ENCODE data around the gene CLDN4. TPM values are rescaled to one million over a fixed set of nuclear protein-coding genes. Genes with fewer than 3 reads are reported as not detected.

The CLDN4 gene
- total RNA-seq, 1 experiment from 2014 or later, result 0.11 TPM

GRCh38 chr7:73839743-73840714 is 9.2 kb downstream of the CLDN4 start:
- BruUV-seq (replicated peaks), result no TSS peak
- CTCF ChIA-PET, result interaction anchor here (0.6 kb wide), 1 partner anchor 388 kb away, joined by 11 read pairs; no protein-coding TSS in a partner anchor
- POLR2A ChIA-PET (ENCODE audit: low non-redundant PET), result no interaction called here

GRCh38 chr7:73840715-73841379 is 10.1 kb downstream of the CLDN4 start:
- H3K27me3 ChIP-seq (replicated peaks; ENCODE audit: insufficient read depth, low read depth, low read length, poor library complexity), result no peaks in the 10 kb centered on the region
- no peak overlapping the region for H3K4me3 ChIP-seq (ENCODE audit: low read depth, low read length, poor library complexity, severe bottlenecking)
- H3K27ac ChIP-seq (ENCODE audit: low read depth, low read length, poor library complexity, severe bottlenecking), result no peak overlapping the region
- H3K4me1 ChIP-seq (ENCODE audit: insufficient read depth, low read length, poor library complexity, severe bottlenecking), result peaks cover 10% of the 10 kb centered on the region
- TF ChIP-seq EZH2 (IDR thresholded peaks at IDR 0.05; ENCODE audit: borderline replicate concordance, low read depth, low read length, poor library complexity, severe bottlenecking) (no peak), CTCF (conservative IDR thresholded peaks at IDR 0.05; ENCODE audit: low read depth, low read length) (no peak)
- intact Hi-C loops (cut with micrococcal nuclease; ENCODE audit: unreplicated experiment), result no loop called here
- no peaks in the 10 kb centered on the region for H3K36me3 ChIP-seq (ENCODE audit: insufficient read depth, low read length, poor library complexity, severe bottlenecking)
- no TSS peak for BruUV-seq (replicated peaks)
- DNase-seq (ENCODE audit: low spot score), result no peak
- ChIA-PET POLR2A (ENCODE audit: low non-redundant PET) (no interaction called here), CTCF (no interaction called here)
- H3K9me3 ChIP-seq (ENCODE audit: low read depth, low read length, poor library complexity, severe bottlenecking), result no peaks in the 10 kb centered on the region

More at GRCh38 chr7:73839743-73840714, 9.2 kb downstream of the CLDN4 start:
- no peak for DNase-seq (ENCODE audit: low spot score)
- H3K27ac ChIP-seq (ENCODE audit: low read depth, low read length, poor library complexity, severe bottlenecking), result no peak overlapping the region
- no peak overlapping the region for H3K4me3 ChIP-seq (ENCODE audit: low read depth, low read length, poor library complexity, severe bottlenecking)
- H3K36me3 ChIP-seq (ENCODE audit: insufficient read depth, low read length, poor library complexity, severe bottlenecking), result no peaks in the 10 kb centered on the region
- H3K9me3 ChIP-seq (ENCODE audit: low read depth, low read length, poor library complexity, severe bottlenecking), result no peaks in the 10 kb centered on the region
- peaks cover 10% of the 10 kb centered on the region for H3K4me1 ChIP-seq (ENCODE audit: insufficient read depth, low read length, poor library complexity, severe bottlenecking)
- TF ChIP-seq CTCF (conservative IDR thresholded peaks at IDR 0.05; ENCODE audit: low read depth, low read length), result no peak
- no peak for TF ChIP-seq EZH2 (IDR thresholded peaks at IDR 0.05; ENCODE audit: borderline replicate concordance, low read depth, low read length, poor library complexity, severe bottlenecking)
- intact Hi-C loops (cut with micrococcal nuclease; ENCODE audit: unreplicated experiment), result no loop called here
- H3K27me3 ChIP-seq (replicated peaks; ENCODE audit: insufficient read depth, low read depth, low read length, poor library complexity), result no peaks in the 10 kb centered on the region

GRCh38 chr7:73841689-73842066 is 10.9 kb downstream of the CLDN4 start:
- peak overlapping the region; percentile 56 for H3K27ac ChIP-seq (ENCODE audit: low read depth, low read length, poor library complexity, severe bottlenecking)
- CTCF ChIA-PET, result no interaction called here
- no peaks in the 10 kb centered on the region for H3K36me3 ChIP-seq (ENCODE audit: insufficient read depth, low read length, poor library complexity, severe bottlenecking)
- peaks cover 10% of the 10 kb centered on the region for H3K4me1 ChIP-seq (ENCODE audit: insufficient read depth, low read length, poor library complexity, severe bottlenecking)
- TF ChIP-seq CTCF (conservative IDR thresholded peaks at IDR 0.05; ENCODE audit: low read depth, low read length), result no peak
- no peak for TF ChIP-seq EZH2 (IDR thresholded peaks at IDR 0.05; ENCODE audit: borderline replicate concordance, low read depth, low read length, poor library complexity, severe bottlenecking)
- POLR2A ChIA-PET (ENCODE audit: low non-redundant PET), result no interaction called here
- DNase-seq (ENCODE audit: low spot score), result no peak
- no peaks in the 10 kb centered on the region for H3K9me3 ChIP-seq (ENCODE audit: low read depth, low read length, poor library complexity, severe bottlenecking)
- H3K4me3 ChIP-seq (ENCODE audit: low read depth, low read length, poor library complexity, severe bottlenecking), result peak overlapping the region; percentile 65
- intact Hi-C loops (cut with micrococcal nuclease; ENCODE audit: unreplicated experiment), result no loop called here
- no peaks in the 10 kb centered on the region for H3K27me3 ChIP-seq (replicated peaks; ENCODE audit: insufficient read depth, low read depth, low read length, poor library complexity)
- no TSS peak for BruUV-seq (replicated peaks)

Measured in A673 (cell line).